UCSD-AML1 (cell line): Measurements from ENCODE around the gene TJP1.
"Not testable (repeated sequence)": the region's sequence is repeated elsewhere in the genome, so short reads cannot be mapped to it uniquely, and the experiment has no call there.

ENCODE experiments used
- DNase-seq: peaks from one replicate; lab custom pipeline; 2025; ENCODE audit not compliant: unreplicated experiment; lab: John Stamatoyannopoulos, UW

TJP1 gene

GRCh38 chr15:29756358-29757267, 65.7 kb downstream of the TJP1 start:
- no peak for DNase-seq

GRCh38 chr15:29754009-29754408, 68.3 kb downstream of the TJP1 start:
- DNase-seq = not testable (repeated sequence)

GRCh38 chr15:29753506-29753905, 68.8 kb downstream of the TJP1 start:
- DNase-seq = no peak

- DNase-seq = no peak
Measured at GRCh38 chr15:29750754-29751153, 71.5 kb downstream of the TJP1 start.

GRCh38 chr15:29749365-29750086, 72.7 kb downstream of the TJP1 start:
- DNase-seq = no peak

- DNase-seq = no peak
Measured at GRCh38 chr15:29747837-29748417, 74.3 kb downstream of the TJP1 start.

GRCh38 chr15:29743475-29743874, 78.8 kb downstream of the TJP1 start:
- DNase-seq = no peak

- no peak for DNase-seq
Measured at GRCh38 chr15:29740692-29741311, 81.5 kb downstream of the TJP1 start.

GRCh38 chr15:29736744-29737020, 85.6 kb downstream of the TJP1 start:
- no peak for DNase-seq

GRCh38 chr15:29736012-29736743, 86.1 kb downstream of the TJP1 start:
- DNase-seq = no peak

GRCh38 chr15:29734917-29735572, 87.2 kb downstream of the TJP1 start:
- DNase-seq = no peak

- no peak for DNase-seq
Measured at GRCh38 chr15:29731865-29732264, 90.4 kb downstream of the TJP1 start.

- DNase-seq = not testable (repeated sequence)
Measured at GRCh38 chr15:29730471-29730870, 91.8 kb downstream of the TJP1 start.

- no peak for DNase-seq
Measured at GRCh38 chr15:29728418-29728817, 93.8 kb downstream of the TJP1 start.

- no peak for DNase-seq
Measured at GRCh38 chr15:29727871-29728270, 94.4 kb downstream of the TJP1 start.

GRCh38 chr15:29726553-29726952, 95.7 kb downstream of the TJP1 start:
- no peak for DNase-seq

- DNase-seq = no peak
Measured at GRCh38 chr15:29724026-29724425, 98.2 kb downstream of the TJP1 start.

- no peak for DNase-seq
Measured at GRCh38 chr15:29713784-29714183, 108.5 kb downstream of the TJP1 start.

- DNase-seq = no peak
Measured at GRCh38 chr15:29712149-29712885, 110.0 kb downstream of the TJP1 start.

- no peak for DNase-seq
Measured at GRCh38 chr15:29711531-29711930, 110.7 kb downstream of the TJP1 start.
